Cardiac muscle cell (in vitro differentiated cells and primary cell): ENCODE data around the gene DLST. TPM values are rescaled to one million over a fixed set of nuclear protein-coding genes. Genes with fewer than 3 reads are reported as not detected.

ENCODE experiments used
- DNase-seq, 2 donors: peaks; one replicate each; pipeline versions ENCODE4 v3.0.0 to v3.0.0-alpha.2; 2010 to 2017; ENCODE audit warnings: low read depth in 1 of 2, low spot score in 1 of 2
- H3K27ac ChIP-seq: fragments of 200-600 bp; sonication (generic); 2 replicates; pipeline ENCODE4 v1.5.1; 2016
- H3K27me3 ChIP-seq: fragments of 200-600 bp; sonication (generic); 2 replicates; pipeline ENCODE4 v1.6.0; 2016; ENCODE audit warnings: control low read depth
- H3K36me3 ChIP-seq: fragments of 200-600 bp; sonication (generic); 2 replicates; pipeline ENCODE4 v1.5.1; 2016; ENCODE audit warnings: control low read depth
- H3K4me1 ChIP-seq: fragments of 200-600 bp; sonication (generic); 2 replicates; pipeline ENCODE4 v1.8.1; 2017; ENCODE audit warnings: low read depth, mild to moderate bottlenecking, mixed run types
- H3K4me3 ChIP-seq: fragments of 200-600 bp; sonication (generic); 2 replicates; pipeline ENCODE4 v1.5.1; 2016; ENCODE audit warnings: mild to moderate bottlenecking
- H3K9me3 ChIP-seq: fragments of 200-600 bp; sonication (generic); 2 replicates; pipeline ENCODE4 v1.5.1; 2017; ENCODE audit warnings: low read depth, mild to moderate bottlenecking, control low read depth
- polyA plus RNA-seq: library from polyadenylated mRNA; unstranded; fragments of >200 nt; fragmentation: Nextera tagmentation; extraction: Ambion mirVana; gene quantifications from 2 replicates; pipeline ENCODE4 v1.2.1, GENCODE V29; 2016
- total RNA-seq: library from RNA; depleted of rRNA; stranded (reverse); fragments of >200 nt; gene quantifications from 2 replicates; pipeline ENCODE4 v1.2.3, GENCODE V29; 2016
- TF ChIP-seq, protein P1 (sequence below): IDR thresholded peaks from 2 replicates; pipeline ENCODE4 v1.5.1; 2012; ENCODE audit warnings: low read depth, mild to moderate bottlenecking, low read length

DLST gene
- total and polyA plus RNA-seq, 2 experiments from 2014 or later, result 10.0 to 63.7 TPM

DNA sequence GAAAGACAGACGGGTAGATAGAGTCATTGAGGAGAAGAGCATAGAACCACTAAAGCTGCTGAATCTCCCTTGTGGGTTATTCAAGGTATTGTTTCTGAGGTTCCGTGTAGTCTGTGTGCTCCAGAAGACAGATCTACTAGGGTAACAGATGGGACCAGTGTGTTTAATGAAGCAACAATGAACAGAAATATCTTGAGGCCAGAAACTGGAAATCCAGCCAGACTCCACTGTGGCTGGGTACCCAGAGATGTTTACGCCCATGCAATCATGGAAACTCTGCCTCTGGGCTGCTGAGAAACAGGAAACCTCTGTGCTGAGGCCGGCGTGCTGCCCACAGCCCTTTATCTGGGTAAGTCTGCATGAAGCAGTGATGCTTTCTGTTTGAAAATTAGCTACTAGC is 14.0 kb upstream of the DLST start:
- H3K36me3 ChIP-seq, result no peaks in the 10 kb centered on the region
- no peak overlapping the region for H3K4me3 ChIP-seq
- peak in 1 of 2 donors; percentile 72 for DNase-seq
- no peaks in the 10 kb centered on the region for H3K27me3 ChIP-seq
- TF ChIP-seq, protein P1, sequence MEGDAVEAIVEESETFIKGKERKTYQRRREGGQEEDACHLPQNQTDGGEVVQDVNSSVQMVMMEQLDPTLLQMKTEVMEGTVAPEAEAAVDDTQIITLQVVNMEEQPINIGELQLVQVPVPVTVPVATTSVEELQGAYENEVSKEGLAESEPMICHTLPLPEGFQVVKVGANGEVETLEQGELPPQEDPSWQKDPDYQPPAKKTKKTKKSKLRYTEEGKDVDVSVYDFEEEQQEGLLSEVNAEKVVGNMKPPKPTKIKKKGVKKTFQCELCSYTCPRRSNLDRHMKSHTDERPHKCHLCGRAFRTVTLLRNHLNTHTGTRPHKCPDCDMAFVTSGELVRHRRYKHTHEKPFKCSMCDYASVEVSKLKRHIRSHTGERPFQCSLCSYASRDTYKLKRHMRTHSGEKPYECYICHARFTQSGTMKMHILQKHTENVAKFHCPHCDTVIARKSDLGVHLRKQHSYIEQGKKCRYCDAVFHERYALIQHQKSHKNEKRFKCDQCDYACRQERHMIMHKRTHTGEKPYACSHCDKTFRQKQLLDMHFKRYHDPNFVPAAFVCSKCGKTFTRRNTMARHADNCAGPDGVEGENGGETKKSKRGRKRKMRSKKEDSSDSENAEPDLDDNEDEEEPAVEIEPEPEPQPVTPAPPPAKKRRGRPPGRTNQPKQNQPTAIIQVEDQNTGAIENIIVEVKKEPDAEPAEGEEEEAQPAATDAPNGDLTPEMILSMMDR, result no peak
- H3K4me1 ChIP-seq, result no peaks in the 10 kb centered on the region
- no peak overlapping the region for H3K27ac ChIP-seq
- H3K9me3 ChIP-seq, result no peaks in the 10 kb centered on the region

GRCh38 chr14:74868739-74869138 is 13.0 kb upstream of the DLST start:
- no peaks in the 10 kb centered on the region for H3K27me3 ChIP-seq
- no peak for DNase-seq
- no peaks in the 10 kb centered on the region for H3K4me1 ChIP-seq
- no peak overlapping the region for H3K4me3 ChIP-seq
- H3K36me3 ChIP-seq, result no peaks in the 10 kb centered on the region
- H3K9me3 ChIP-seq, result no peaks in the 10 kb centered on the region
- TF ChIP-seq, protein P1, result no peak
- H3K27ac ChIP-seq, result no peak overlapping the region

DNA sequence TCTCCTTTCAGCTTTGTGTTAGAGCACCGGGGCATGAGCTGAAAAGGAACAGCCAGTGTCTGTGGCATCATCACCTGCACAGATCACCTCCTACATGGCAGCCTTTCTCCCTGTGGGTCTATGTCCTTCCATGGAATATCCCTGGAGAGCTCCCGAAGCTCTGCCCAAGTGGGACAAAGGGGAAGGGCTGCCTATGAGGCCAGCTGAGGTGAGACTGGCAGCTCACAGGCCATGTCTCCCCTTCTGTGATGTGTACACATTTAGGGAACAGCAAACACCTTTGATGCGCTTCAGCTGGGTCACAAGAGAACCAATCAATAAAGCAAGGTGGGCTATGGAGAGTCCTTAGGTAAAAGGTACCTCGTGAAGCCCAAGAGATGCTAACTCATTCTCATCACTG is 9.9 kb upstream of the DLST start:
- TF ChIP-seq, protein P1, result no peak
- no peaks in the 10 kb centered on the region for H3K36me3 ChIP-seq
- H3K27ac ChIP-seq, result no peak overlapping the region
- H3K27me3 ChIP-seq, result no peaks in the 10 kb centered on the region
- H3K9me3 ChIP-seq, result no peaks in the 10 kb centered on the region
- H3K4me1 ChIP-seq, result no peaks in the 10 kb centered on the region
- no peak for DNase-seq
- H3K4me3 ChIP-seq, result no peak overlapping the region

GRCh38 chr14:74875204-74875603 is 6.5 kb upstream of the DLST start:
- no peak for DNase-seq
- Histone ChIP-seq H3K9me3 (no peaks in the 10 kb centered on the region), H3K27ac (no peak overlapping the region), H3K4me3 (no peak overlapping the region), H3K36me3 (no peaks in the 10 kb centered on the region), H3K27me3 (no peaks in the 10 kb centered on the region), H3K4me1 (no peaks in the 10 kb centered on the region)
- TF ChIP-seq, protein P1, result no peak

GRCh38 chr14:74875941-74876913 is 5.5 kb upstream of the DLST start, which contains the start of gene PROX2:
Gene PROX2, minus strand, starts transcription at chr14:74876145. Its CDS starts 12,311 bp downstream, at chr14:74863834.
- no peaks in the 10 kb centered on the region for H3K36me3 ChIP-seq
- TF ChIP-seq, protein P1, result no peak
- no peaks in the 10 kb centered on the region for H3K4me1 ChIP-seq
- no peak within 1 kb of the TSS for H3K27ac ChIP-seq
- H3K9me3 ChIP-seq, result no peaks in the 10 kb centered on the region
- no peak within 1 kb of the TSS for H3K4me3 ChIP-seq
- no peaks in the 10 kb centered on the region for H3K27me3 ChIP-seq
- no peak for DNase-seq
